RWPE2 (cell line): ENCODE results near the gene TRHDE.
A peak's percentile ranks its signal among the peaks of the same experiment; 100 is the strongest.

Experiments used
- ATAC-seq: fragments of 200-7000 bp; cut with Tn5 transposase; 3 replicates; pipeline ENCODE4 v1.9.1; 2021; ENCODE audit warnings: low read depth
- DNase-seq: peaks from one replicate; pipeline ENCODE4 v3.0.0-alpha.2; 2020; ENCODE audit warnings: low spot score
- H3K27ac ChIP-seq: fragments of 450-650 bp; 2 replicates; pipeline ENCODE4 v1.5.1; 2017; ENCODE audit warnings: mild to moderate bottlenecking; ENCODE audit not compliant: poor library complexity, severe bottlenecking
- H3K27me3 ChIP-seq: fragments of 250-450 bp; sonication (Bioruptor Pico); 2 replicates; pipeline ENCODE4 v1.5.1; 2021; ENCODE audit warnings: mild to moderate bottlenecking, moderate library complexity; ENCODE audit not compliant: insufficient read depth, poor library complexity, severe bottlenecking
- H3K36me3 ChIP-seq: fragments of 250-450 bp; sonication (Bioruptor Pico); 2 replicates; pipeline ENCODE4 v1.5.1; 2020; ENCODE audit warnings: low read depth, mild to moderate bottlenecking, moderate library complexity
- H3K4me1 ChIP-seq: fragments of 250-450 bp; sonication (Bioruptor Pico); 2 replicates; pipeline ENCODE4 v1.5.1; 2021; ENCODE audit warnings: mild to moderate bottlenecking, moderate library complexity; ENCODE audit not compliant: insufficient read depth, poor library complexity, severe bottlenecking
- H3K4me3 ChIP-seq: fragments of 250-450 bp; sonication (Bioruptor Pico); 2 replicates; pipeline ENCODE4 v1.5.1; 2021; ENCODE audit warnings: mild to moderate bottlenecking, moderate library complexity; ENCODE audit not compliant: severe bottlenecking
- H3K9me3 ChIP-seq: fragments of 250-450 bp; sonication (Bioruptor Pico); 2 replicates; pipeline ENCODE4 v1.5.1; 2021; ENCODE audit warnings: mild to moderate bottlenecking, moderate library complexity; ENCODE audit not compliant: severe bottlenecking
- TF ChIP-seq, protein P1 (sequence below): fragments of 450-650 bp; IDR thresholded peaks from one replicate; pipeline ENCODE4 v1.5.1; 2017; ENCODE audit warnings: mild to moderate bottlenecking, moderate library complexity; ENCODE audit not compliant: poor library complexity, severe bottlenecking

Gene TRHDE

GRCh38 chr12:72268386-72268785, 3.8 kb upstream of the TRHDE start:
- H3K4me3 ChIP-seq: no peak overlapping the region
- ATAC-seq (no peak), DNase-seq (no peak)
- H3K27ac ChIP-seq: no peak overlapping the region
- no peaks in the 10 kb centered on the region for H3K4me1 ChIP-seq
- TF ChIP-seq, protein P1, sequence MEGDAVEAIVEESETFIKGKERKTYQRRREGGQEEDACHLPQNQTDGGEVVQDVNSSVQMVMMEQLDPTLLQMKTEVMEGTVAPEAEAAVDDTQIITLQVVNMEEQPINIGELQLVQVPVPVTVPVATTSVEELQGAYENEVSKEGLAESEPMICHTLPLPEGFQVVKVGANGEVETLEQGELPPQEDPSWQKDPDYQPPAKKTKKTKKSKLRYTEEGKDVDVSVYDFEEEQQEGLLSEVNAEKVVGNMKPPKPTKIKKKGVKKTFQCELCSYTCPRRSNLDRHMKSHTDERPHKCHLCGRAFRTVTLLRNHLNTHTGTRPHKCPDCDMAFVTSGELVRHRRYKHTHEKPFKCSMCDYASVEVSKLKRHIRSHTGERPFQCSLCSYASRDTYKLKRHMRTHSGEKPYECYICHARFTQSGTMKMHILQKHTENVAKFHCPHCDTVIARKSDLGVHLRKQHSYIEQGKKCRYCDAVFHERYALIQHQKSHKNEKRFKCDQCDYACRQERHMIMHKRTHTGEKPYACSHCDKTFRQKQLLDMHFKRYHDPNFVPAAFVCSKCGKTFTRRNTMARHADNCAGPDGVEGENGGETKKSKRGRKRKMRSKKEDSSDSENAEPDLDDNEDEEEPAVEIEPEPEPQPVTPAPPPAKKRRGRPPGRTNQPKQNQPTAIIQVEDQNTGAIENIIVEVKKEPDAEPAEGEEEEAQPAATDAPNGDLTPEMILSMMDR: no peak
- no peaks in the 10 kb centered on the region for H3K9me3 ChIP-seq
- H3K36me3 ChIP-seq: no peaks in the 10 kb centered on the region
- peaks cover 94% of the 10 kb centered on the region for H3K27me3 ChIP-seq

GRCh38 chr12:72269491-72269890, 2.7 kb upstream of the TRHDE start:
- TF ChIP-seq, protein P1: no peak
- H3K27me3 ChIP-seq: peaks cover 94% of the 10 kb centered on the region
- no peak overlapping the region for H3K4me3 ChIP-seq
- no peak for DNase-seq
- ATAC-seq: no peak
- no peaks in the 10 kb centered on the region for H3K36me3 ChIP-seq
- no peak overlapping the region for H3K27ac ChIP-seq
- no peaks in the 10 kb centered on the region for H3K9me3 ChIP-seq
- no peaks in the 10 kb centered on the region for H3K4me1 ChIP-seq

- Histone ChIP-seq H3K36me3 (no peaks in the 10 kb centered on the region), H3K4me1 (no peaks in the 10 kb centered on the region), H3K4me3 (no peak overlapping the region), H3K27me3 (peaks cover 99% of the 10 kb centered on the region), H3K27ac (no peak overlapping the region), H3K9me3 (no peaks in the 10 kb centered on the region)
- TF ChIP-seq, protein P1: no peak
- DNase-seq (no peak), ATAC-seq (no peak)
Measured at GRCh38 chr12:72270246-72270645, 1.9 kb upstream of the TRHDE start.

GRCh38 chr12:72270961-72271360, 1.2 kb upstream of the TRHDE start:
- Histone ChIP-seq H3K9me3 (no peaks in the 10 kb centered on the region), H3K36me3 (no peaks in the 10 kb centered on the region), H3K27me3 (peaks cover 100% of the 10 kb centered on the region), H3K4me1 (no peaks in the 10 kb centered on the region), H3K4me3 (no peak overlapping the region), H3K27ac (no peak overlapping the region)
- ATAC-seq (no peak), DNase-seq (no peak)
- TF ChIP-seq, protein P1: no peak

DNA sequence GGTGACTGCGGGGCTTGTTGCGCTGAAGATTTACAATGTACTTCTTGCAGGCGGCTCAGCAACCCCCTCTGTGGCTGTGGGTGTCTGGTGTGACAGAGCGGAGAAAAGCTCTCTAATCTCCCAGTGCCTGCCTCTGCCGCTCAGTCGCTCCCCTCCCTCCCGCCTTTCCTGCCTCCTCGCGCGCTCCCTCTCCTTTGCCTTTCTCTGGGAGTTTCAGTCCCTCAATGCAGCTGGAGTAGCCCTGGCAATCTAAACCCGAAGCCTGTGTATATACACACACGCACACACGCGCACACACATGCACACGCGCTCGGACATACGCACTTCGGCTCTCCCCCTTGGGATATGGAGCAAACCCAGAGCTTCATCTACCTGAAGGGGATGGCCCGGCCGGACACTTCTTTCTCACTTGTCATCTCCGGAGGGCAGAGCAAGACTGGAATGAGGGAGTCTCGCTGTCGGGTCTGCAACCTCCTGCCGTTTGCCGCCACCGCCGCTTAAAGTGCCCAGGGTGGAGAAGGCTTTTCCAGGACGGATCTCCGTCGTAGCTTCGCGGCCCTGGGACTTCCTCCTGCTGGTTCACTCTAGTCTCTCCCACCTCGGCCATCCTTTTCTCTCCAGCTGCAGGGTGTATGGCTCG, 599 bp upstream of the TRHDE start:
- Histone ChIP-seq H3K4me3 (peak overlapping the region; percentile 23), H3K4me1 (no peaks in the 10 kb centered on the region), H3K27ac (no peak overlapping the region), H3K9me3 (no peaks in the 10 kb centered on the region), H3K36me3 (no peaks in the 10 kb centered on the region), H3K27me3 (peaks cover 100% of the 10 kb centered on the region)
- DNase-seq (no peak), ATAC-seq (peak; percentile 67)
- TF ChIP-seq, protein P1: no peak
